HG02642 (cell line): ENCODE results near the gene LEPROT.

Experiments used
- ATAC-seq: cut with Tn5 transposase; IDR thresholded peaks from one replicate; pipeline ENCODE4 v1.9.1; 2021; ENCODE audit warnings: mild to moderate bottlenecking; ENCODE audit not compliant: unreplicated experiment, poor library complexity

Gene LEPROT

DNA sequence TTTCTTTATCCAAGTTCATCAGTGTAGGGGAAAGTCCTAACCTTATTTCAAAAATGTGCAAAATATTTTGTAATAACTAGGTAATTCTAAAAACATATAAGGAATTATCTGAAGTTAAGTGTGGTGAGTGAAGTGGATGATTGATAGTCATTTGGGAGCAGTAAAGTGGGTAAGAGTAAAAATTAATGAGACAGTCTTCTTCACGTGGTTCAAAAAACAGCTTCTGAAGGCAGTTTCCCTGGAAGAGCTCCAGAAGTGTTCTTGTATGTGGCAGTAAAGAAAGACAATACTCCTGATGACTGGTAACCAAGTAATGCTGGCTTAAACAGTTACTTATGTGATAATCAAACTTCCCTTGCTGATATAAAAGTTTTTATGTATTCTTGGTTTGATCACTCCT lies 50.3 kb downstream of the LEPROT start:
- no peak for ATAC-seq

DNA sequence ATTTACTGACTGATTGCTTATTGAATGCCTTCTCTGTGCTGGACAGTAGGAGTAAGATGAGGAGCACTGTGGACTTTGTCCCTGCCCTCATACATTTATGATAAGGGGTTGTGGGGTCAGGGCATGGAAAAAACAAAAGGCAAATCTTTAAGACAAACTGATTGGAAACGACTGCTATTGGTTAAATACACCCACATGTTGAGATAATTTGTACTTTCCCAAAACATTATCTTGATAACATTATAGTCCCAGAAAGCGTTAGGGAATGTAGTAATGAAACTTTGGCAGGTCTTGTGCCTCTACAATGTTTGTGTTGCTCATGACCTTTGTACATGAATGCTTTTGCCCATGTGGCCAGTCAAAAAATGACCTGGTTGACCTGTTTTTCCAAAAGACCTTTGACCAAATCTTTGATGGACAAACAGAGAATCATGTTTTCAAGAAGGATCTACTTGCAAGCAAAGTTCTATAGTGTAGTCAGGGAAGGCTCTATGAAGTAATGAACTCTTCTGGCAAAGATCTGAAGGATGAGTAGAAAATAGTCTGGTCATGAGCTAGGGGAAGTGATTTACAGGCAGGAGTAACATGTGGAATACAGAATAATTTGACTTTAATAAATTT lies 50.9 kb downstream of the LEPROT start:
- no peak for ATAC-seq

GRCh38 chr1:65471861-65472332 lies 51.4 kb downstream of the LEPROT start:
- no peak for ATAC-seq

DNA sequence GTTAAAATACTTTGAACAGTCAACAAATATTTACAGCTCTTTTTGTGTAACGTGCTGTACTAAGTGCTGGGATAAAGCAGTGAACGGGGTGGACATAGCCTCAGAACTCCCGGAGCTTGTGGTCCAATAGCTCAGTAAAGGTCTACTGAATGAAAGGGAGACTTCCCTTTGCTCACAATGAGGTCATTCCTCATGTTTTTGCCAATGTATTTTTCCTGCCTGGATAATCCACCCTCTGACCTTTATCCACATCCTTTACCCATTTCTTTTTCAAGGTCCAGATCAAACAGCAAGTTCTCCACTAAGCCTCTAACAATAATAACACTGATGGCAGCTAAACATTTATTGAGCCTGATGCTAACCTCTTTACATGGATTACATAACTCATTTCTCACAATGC lies 55.9 kb downstream of the LEPROT start:
- no peak for ATAC-seq

DNA sequence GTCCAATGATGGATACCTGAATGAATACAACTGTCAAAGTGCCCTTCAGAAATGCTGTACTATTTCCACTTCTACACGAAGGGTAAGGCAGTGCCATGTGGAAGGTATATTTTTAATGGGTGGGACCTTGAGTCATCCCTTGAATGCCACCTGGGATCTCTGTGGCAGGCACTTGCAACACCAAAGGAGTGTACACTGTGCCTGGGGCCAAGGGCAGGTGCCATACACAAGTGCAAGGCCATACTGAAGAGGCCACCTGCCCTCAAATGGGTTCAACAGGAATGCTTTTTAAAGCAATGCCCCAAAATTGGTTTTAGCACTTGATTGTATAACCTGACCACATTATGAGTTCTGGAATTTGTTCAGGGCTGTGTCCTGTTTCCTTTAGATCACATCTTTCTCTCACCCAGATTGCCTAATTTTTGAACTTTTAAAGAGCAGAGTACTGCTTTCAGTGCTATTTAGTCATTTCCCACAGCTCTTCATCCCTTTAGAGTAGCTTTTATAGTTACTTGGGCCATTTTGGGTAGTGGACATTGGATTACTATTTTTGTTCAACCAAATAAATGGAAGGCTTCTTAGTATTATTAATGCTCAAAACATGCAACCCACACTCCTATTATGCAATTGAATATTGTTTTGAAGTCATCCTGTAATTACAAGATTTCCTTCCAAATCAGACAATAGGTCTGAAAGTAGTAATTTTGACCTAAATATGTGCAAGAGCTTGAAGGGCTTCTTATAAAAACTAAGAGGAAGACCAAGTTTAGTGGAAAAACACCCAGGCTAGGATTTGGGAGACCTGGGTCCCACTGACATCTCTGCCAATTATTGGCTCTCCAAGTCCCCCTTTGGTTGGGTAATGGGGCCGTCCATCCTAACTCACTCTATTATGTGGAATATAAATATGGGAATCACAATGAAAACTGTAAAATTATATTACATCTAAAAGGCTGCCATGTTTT lies 57.2 kb downstream of the LEPROT start:
- no peak for ATAC-seq

DNA sequence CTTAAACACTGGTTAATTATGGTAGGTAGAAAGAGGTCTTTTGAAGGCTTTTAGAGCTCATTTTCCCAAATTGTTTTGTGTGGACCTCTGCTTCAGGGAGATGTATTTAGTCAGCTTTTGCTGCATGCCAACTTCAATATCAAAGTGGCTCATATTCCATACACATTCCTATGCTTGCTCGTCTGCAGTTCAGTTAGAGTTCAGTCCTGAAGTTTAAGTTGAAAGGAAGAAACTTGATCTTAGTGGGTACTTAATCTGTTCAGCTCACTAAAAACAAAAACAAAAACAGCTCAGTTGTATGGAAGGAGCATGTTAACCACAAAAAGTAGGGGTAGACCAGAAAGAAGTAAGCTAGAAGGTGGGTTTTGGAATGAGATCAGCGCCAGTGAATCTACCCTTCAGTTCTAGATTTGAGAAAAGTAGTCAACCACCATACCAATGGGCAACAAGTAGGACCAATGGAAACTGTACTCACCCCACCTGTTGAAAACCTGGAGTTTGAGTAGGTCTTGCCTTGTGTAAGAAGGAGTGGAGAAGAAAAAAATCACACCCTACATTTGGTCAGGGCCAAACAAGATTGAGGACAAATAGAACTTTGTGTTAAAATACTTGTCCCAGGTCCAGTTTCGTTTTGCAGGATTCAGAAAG lies 58.0 kb downstream of the LEPROT start:
- no peak for ATAC-seq

DNA sequence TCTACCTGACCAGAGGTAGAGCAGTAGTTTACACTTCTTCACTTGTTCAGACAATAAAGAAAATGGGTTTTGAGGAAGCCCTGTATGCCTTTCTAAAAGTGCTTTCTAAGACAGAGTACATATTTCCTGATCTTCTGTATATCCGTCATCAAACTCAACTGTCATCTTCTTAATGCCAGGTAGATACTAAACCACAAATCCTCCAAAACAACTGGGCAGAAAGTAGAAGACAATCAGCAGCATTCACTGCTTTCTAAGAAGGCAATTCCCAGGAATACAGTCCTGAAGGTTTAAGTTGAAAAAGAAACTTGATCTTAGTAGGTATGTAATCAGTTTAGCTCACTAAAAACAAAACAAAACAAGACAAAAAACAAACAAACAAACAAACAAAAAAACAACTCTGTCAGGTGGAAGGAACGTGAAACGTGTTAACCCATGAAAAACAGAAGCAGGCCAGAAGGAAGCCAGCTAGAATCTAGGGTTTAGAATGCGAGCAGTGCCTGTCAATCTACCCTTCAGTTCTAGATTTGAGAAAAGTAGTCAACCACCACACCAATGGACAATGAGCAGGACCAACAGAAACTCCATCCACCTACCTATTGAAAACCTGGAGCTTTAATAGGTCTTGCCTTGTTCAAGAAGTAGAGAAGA lies 59.2 kb downstream of the LEPROT start:
- no peak for ATAC-seq

- ATAC-seq, result no peak
Measured at GRCh38 chr1:65480684-65481405, 60.4 kb downstream of the LEPROT start.

GRCh38 chr1:65483993-65484754 lies 63.7 kb downstream of the LEPROT start:
- ATAC-seq, result no peak
